HG02943 (cell line): Measurements from ENCODE around the gene PRKCA.

ENCODE experiments used
- ATAC-seq: cut with Tn5 transposase; IDR thresholded peaks from one replicate; pipeline ENCODE4 v1.9.1; 2021; ENCODE audit warnings: mild to moderate bottlenecking, low read depth, moderate library complexity; ENCODE audit not compliant: unreplicated experiment

Gene PRKCA

DNA sequence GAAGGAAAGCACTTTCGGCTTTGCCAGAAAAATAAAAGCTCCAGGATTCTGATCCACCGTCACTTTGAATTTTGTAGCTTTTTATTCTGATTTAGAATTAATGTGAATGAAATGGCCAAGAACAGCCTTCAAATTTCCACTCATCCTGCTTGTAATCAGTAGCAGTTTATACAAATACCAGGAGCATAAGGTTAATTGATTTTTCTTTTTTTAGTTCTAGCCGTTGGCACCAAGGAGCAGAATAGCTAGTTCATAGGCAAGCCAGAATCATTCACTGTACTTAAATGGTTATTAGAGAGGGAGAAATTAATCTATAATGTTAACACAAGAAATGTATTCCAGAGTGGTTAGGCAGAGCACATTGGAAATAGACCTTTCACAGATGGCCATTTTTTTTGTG lies 491.4 kb downstream of the PRKCA start:
- no peak for ATAC-seq

DNA sequence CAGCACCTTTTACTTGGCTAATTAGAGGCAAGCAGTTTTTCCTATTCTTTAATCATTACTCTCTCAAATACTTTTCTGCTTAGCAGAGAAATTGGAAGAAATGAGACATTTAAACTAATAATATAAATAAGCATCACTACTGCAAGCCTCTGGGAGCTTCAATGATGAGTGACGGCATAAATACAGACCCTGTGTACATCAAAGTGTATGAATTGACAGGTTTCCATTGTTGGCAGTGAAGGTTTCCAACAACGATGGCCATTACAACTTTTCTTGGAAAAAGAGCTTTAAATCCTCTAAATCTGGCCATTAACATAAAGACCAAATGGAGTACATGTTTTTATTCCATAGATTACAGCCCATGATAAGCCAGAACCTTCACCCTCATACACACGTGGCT lies 493.1 kb downstream of the PRKCA start:
- no peak for ATAC-seq

DNA sequence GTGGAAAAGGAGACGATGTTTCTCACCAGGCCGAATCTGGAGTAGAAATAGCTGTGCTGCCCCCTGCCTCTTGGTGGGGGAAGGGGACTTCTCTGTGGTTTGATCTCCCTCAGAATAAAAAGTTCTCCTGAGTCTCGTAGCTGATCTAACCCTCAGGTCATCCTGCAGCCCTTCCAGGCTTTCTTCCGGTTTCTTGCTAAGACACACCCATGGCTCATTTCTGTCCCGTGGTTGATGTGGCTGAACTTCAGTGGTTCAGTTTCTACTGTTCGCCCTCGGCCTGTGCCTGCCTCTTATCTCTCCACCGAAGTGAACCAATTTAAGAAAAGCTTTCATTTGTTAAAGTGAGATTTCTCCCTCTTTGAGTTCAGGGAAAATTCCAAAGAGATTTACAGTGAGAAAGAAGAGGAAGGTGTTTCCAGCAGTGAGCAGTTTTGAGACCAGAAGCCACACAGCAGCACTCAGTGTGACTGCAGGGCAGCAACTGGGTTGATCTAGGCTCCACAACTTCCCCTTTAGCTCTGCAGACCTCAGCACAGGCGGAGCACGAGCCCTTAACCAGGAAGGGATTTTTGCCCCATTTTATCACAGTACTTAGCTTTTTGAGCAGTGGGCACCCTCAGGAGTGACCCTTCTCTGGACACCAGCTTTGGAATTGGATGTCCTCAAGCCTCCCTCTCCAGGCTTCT lies 497.6 kb downstream of the PRKCA start:
- no peak for ATAC-seq

- no peak for ATAC-seq
Measured at GRCh38 chr17:66803474-66803951, 501.1 kb downstream of the PRKCA start.

DNA sequence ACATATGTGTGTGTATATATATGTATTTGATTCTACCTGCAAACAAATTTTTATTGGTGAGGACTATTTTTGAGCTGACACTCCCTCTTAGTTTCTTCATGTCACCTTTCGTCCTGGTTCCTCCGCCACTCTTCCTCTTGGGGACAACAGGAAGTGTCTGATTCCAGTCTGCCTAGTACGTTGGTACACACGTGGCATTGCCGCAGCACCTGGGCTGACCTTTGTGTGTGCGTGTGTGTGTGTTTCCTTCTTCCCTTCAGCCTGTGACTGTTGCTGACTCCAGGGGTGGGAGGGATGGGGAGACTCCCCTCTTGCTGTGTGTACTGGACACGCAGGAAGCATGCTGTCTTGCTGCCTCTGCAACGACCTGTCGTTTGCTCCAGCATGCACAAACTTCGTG lies 503.2 kb downstream of the PRKCA start:
- no peak for ATAC-seq

DNA sequence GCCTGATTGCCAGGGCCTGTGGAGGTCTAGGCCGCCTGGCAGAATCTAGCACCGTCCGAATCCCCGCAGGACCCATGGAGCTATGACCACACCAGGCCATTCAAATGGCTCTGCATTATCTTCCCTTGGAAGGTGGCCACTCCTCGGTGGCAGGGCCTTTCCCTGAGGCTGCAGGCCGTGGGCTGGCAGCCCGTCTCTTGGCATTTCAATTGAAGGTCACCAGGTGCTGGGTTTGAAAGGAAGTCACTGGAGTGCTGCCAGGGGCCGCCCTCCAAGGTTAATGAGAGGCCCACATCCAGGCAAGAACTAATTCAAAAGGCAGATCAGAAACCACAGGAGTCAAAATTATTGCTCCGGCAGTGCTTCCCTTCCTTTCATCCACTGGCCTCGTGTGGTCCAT lies 504.8 kb downstream of the PRKCA start:
- no peak for ATAC-seq

GRCh38 chr17:66809408-66809807 lies 507.0 kb downstream of the PRKCA start:
- ATAC-seq = no peak

DNA sequence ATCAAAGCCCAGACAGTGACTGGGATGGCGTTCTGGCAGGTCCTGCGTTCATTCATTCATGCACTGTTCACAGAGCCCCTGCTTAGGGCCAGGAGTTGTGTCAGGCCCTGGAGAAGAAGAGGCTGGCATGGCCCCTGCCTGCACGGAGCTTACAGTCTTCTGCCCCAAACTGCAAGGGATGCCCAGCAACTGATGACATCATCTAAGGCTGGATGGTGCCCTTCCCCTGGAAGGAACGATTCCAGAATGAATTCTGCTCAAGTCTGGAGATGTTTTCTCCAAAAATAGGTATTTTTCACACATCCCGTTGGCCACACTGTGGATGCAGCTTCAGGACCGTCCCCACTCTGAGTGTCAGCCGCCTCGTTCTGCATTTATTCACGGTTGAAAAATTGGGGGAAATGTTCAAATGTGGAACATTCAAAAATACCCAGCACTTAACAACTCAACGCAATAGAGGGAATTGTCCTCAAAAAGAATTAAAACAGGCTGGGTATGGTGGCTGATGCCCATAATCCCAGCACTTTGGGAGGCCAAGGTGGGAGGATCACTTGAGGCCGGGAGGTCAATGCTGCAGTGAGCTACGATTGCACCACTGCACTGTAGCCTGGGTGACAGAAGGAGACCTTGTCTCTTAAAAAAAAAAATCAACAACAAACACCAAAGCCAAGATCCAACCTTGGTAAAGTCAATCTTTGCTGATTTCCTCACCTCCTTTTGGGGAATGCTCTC lies 508.7 kb downstream of the PRKCA start:
- ATAC-seq = no peak

- ATAC-seq = no peak
Measured at GRCh38 chr17:66811683-66812054, 509.3 kb downstream of the PRKCA start.

- no peak for ATAC-seq
Measured at GRCh38 chr17:66812571-66812970, 510.2 kb downstream of the PRKCA start.

DNA sequence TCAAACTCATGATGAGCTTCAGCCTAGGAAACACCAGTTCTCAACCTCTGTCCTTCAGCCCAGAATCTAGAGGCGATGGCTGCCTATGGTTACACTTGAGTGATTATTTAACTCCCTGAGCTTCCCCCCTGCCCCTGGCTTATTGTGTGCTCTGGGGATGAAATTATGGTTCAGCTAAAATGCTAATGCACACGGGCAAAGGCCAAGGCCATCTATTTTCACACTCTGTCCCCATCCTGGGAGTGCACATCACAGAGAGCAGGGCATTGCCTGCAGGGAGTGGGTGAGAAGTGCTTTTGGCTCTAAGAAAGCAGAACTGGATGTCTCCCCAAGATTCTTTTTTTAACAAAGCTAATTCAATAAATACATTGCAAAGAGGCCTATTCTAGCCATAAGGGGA lies 510.9 kb downstream of the PRKCA start:
- ATAC-seq = no peak

- ATAC-seq = no peak
Measured at GRCh38 chr17:66814026-66814425, 511.6 kb downstream of the PRKCA start.

DNA sequence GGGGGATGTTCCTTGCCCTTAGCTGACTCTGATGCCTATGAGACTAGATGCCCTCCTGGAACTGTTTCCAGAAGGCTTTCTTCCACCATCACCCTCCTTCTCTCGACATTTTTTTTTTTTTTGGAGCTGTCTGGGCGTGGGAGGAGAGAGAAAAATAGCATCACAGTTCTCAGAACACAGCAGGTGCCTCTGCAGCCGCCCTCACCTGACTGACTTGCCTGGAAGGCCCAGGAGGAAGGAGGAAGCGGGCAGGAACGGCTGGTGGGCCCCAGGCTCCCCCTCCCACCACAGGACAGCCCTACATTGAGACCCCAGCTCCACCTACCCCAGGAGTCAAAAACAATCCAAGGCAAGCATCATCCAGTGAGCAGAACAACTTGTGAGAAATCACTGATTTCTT lies 512.2 kb downstream of the PRKCA start:
- no peak for ATAC-seq

GRCh38 chr17:66817750-66818149 lies 515.3 kb downstream of the PRKCA start:
- ATAC-seq = no peak

- no peak for ATAC-seq
Measured at GRCh38 chr17:66819466-66819865, 517.1 kb downstream of the PRKCA start.

- ATAC-seq = no peak
Measured at GRCh38 chr17:66822009-66822408, 519.6 kb downstream of the PRKCA start.

- ATAC-seq = no peak
Measured at GRCh38 chr17:66826856-66827255, 524.4 kb downstream of the PRKCA start.

- no peak for ATAC-seq
Measured at GRCh38 chr17:66829386-66829864, 527.0 kb downstream of the PRKCA start.

GRCh38 chr17:66829883-66830282 lies 527.5 kb downstream of the PRKCA start:
- ATAC-seq = no peak

- ATAC-seq = no peak
Measured at GRCh38 chr17:66830451-66830850, 528.0 kb downstream of the PRKCA start.

DNA sequence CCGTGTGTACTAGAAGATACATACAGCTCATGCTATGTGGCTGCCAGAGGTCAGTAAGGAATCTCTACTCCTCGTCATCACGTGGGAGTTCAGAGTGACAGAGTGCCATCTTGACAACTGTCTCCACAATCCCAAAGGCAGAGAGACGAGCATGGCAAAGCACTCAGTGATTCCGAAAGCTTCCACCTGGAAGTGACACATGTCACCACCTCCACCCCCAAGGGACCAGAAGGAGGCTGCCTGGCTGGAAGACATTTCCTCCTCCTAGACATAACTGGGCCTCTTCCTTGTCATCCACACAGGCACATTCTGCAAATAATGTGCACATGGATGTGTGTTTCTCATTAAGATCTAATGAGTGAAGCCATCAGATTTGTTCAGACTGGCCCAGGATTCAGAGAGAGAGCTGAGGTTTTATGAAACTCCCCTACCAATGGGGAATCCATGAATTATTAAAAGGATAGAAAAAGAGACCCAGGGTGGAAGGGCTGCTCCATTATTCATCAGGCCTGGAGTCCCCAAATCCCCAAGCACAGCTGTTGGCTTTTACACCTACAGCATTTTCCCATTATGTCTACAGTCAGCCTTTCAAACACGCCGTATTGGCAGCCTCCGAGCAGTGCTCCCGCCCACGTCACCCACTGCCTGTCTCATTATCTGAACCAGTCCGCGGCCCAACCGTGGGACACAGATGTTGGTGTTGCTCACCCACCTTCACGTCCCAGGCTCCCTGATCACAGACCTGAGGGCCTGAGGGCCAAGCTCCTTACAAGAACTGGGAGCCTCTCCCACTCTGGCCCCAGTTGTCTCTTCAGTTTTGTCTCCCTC lies 529.2 kb downstream of the PRKCA start:
- ATAC-seq = no peak
